Ishikawa (cell line): ENCODE results near the gene APOA1.

Source experiments
- CEBPB ChIP-seq: IDR thresholded peaks from 2 replicates; pipeline ENCODE4 v1.6.1; 2012
- CREB1 ChIP-seq: IDR thresholded peaks from 2 replicates; pipeline ENCODE4 v1.6.1; 2012; ENCODE audit warnings: low read depth
- EGR1 ChIP-seq: IDR thresholded peaks from 2 replicates; pipeline ENCODE4 v1.6.1; 2012
- EP300 ChIP-seq: IDR thresholded peaks from 2 replicates; pipeline ENCODE4 v1.6.1; 2012; ENCODE audit warnings: borderline replicate concordance
- FOXM1 ChIP-seq: IDR thresholded peaks from 2 replicates; pipeline ENCODE4 v1.6.1; 2012; ENCODE audit warnings: low read depth, borderline replicate concordance
- MAX ChIP-seq: IDR thresholded peaks from 2 replicates; pipeline ENCODE4 v1.6.1; 2012
- NFIC ChIP-seq: IDR thresholded peaks from 2 replicates; pipeline ENCODE4 v1.6.1; 2012
- RAD21 ChIP-seq: IDR thresholded peaks from 2 replicates; pipeline ENCODE4 v1.6.1; 2012; ENCODE audit warnings: low read depth
- REST ChIP-seq: IDR thresholded peaks from 2 replicates; pipeline ENCODE4 v1.6.1; 2012; ENCODE audit warnings: low read depth, mild to moderate bottlenecking
- TAF1 ChIP-seq: IDR thresholded peaks from 2 replicates; pipeline ENCODE4 v1.6.1; 2012; ENCODE audit warnings: low read depth, mild to moderate bottlenecking
- TCF12 ChIP-seq: IDR thresholded peaks from 2 replicates; pipeline ENCODE4 v1.6.1; 2012; ENCODE audit warnings: low read depth
- TEAD4 ChIP-seq: IDR thresholded peaks from 2 replicates; pipeline ENCODE4 v1.6.1; 2012
- USF1 ChIP-seq: IDR thresholded peaks from 2 replicates; pipeline ENCODE4 v1.6.1; 2012
- YY1 ChIP-seq: IDR thresholded peaks from 2 replicates; pipeline ENCODE4 v1.6.1; 2012; ENCODE audit warnings: low read depth
- ZBTB7A ChIP-seq: IDR thresholded peaks from 2 replicates; pipeline ENCODE4 v1.6.1; 2012; ENCODE audit warnings: low read depth

APOA1 gene

GRCh38 chr11:116791002-116791812, 46.2 kb downstream of the APOA1 start:
- no peak for TF ChIP-seq TEAD4
- peak; percentile 79 for TF ChIP-seq RAD21
- TF ChIP-seq TCF12: no peak
- 0 out of 2 replicates have a peak, but pooled peaks have one; percentile 40 for TF ChIP-seq ZBTB7A

GRCh38 chr11:116790167-116791001, 47.0 kb downstream of the APOA1 start:
- TF ChIP-seq ZBTB7A (no peak), TEAD4 (no peak), EP300 (no peak), EGR1 (no peak), TCF12 (no peak), RAD21 (no peak), REST (no peak), YY1 (no peak), NFIC (no peak), TAF1 (no peak), CEBPB (no peak), FOXM1 (no peak), MAX (no peak), USF1 (no peak), CREB1 (no peak)

GRCh38 chr11:116788975-116789374, 48.4 kb downstream of the APOA1 start:
- TF ChIP-seq MAX (no peak), RAD21 (no peak)

GRCh38 chr11:116788534-116788933, 48.9 kb downstream of the APOA1 start:
- TF ChIP-seq ZBTB7A: no peak
- TF ChIP-seq NFIC: no peak
- no peak for TF ChIP-seq REST
- TF ChIP-seq TCF12: no peak
- no peak for TF ChIP-seq EP300
- TF ChIP-seq RAD21: no peak
- no peak for TF ChIP-seq CREB1
- no peak for TF ChIP-seq TEAD4
- no peak for TF ChIP-seq FOXM1
- no peak for TF ChIP-seq TAF1
- no peak for TF ChIP-seq YY1
- no peak for TF ChIP-seq EGR1
- no peak for TF ChIP-seq USF1
- TF ChIP-seq MAX: no peak

GRCh38 chr11:116787786-116788486, 49.5 kb downstream of the APOA1 start, which contains the start of gene ZPR1:
Gene ZPR1, minus strand, starts transcription at chr11:116788023. Its CDS starts 33 bp downstream, at chr11:116787990.
- peak; percentile 87 for TF ChIP-seq YY1
- TF ChIP-seq EGR1: no peak
- TF ChIP-seq ZBTB7A: peak; percentile 55; the same call in 1 of the 2 replicates
- peak; percentile 82 for TF ChIP-seq MAX
- peak; percentile 40; the same call in 1 of the 2 replicates for TF ChIP-seq TCF12
- peak; percentile 74 for TF ChIP-seq CREB1
- TF ChIP-seq FOXM1: no peak
- peak; percentile 84 for TF ChIP-seq TAF1
